ENCODE measurements around the gene TMEM101.

Gene TMEM101

GRCh38 chr17:44002141-44002848 lies 12.5 kb downstream of the TMEM101 start:
- no peak for ATAC-seq
- no peak for TF ChIP-seq ZNF565 (CRISPR knock-in tag; conservative IDR thresholded peaks at IDR 0.05; ENCODE audit: low read depth)
- TF ChIP-seq ZNF70 (CRISPR knock-in tag; IDR thresholded peaks at IDR 0.05): no peak
- TF ChIP-seq ZFP3 (CRISPR knock-in tag; IDR thresholded peaks at IDR 0.05): no peak
- no peak for TF ChIP-seq SNAI2 (CRISPR knock-in tag; IDR thresholded peaks at IDR 0.05)
- TF ChIP-seq BACH2 (CRISPR knock-in tag; IDR thresholded peaks at IDR 0.05; ENCODE audit: borderline replicate concordance): no peak
- no peak for TF ChIP-seq ZNF8 (CRISPR knock-in tag; IDR thresholded peaks at IDR 0.05)
- no peak for TF ChIP-seq OSR1 (CRISPR knock-in tag; IDR thresholded peaks at IDR 0.05)
- TF ChIP-seq CSRNP3 (CRISPR knock-in tag; IDR thresholded peaks at IDR 0.05): no peak
- no peak for TF ChIP-seq ESRRG (CRISPR knock-in tag; IDR thresholded peaks at IDR 0.05)
- TF ChIP-seq RARB (CRISPR knock-in tag; IDR thresholded peaks at IDR 0.05): no peak

- ATAC-seq: no peak
- TF ChIP-seq ARNTL (CRISPR knock-in tag; IDR thresholded peaks at IDR 0.05; ENCODE audit: borderline replicate concordance, low read depth) (no peak), CREB5 (CRISPR knock-in tag; IDR thresholded peaks at IDR 0.05; ENCODE audit: low read depth) (no peak), POU6F1 (CRISPR knock-in tag; IDR thresholded peaks at IDR 0.05; ENCODE audit: borderline replicate concordance, low read depth) (no peak), SNAI2 (CRISPR knock-in tag; IDR thresholded peaks at IDR 0.05) (no peak), CSRNP3 (CRISPR knock-in tag; IDR thresholded peaks at IDR 0.05) (no peak), ZNF565 (CRISPR knock-in tag; conservative IDR thresholded peaks at IDR 0.05; ENCODE audit: low read depth) (no peak)
Measured at GRCh38 chr17:44001461-44001920, 13.3 kb downstream of the TMEM101 start.

GRCh38 chr17:44000871-44001460 lies 13.8 kb downstream of the TMEM101 start:
- ATAC-seq: no peak
- no peak for TF ChIP-seq ZC3H10 (CRISPR knock-in tag; IDR thresholded peaks at IDR 0.05)
- no peak for TF ChIP-seq CSRNP3 (CRISPR knock-in tag; IDR thresholded peaks at IDR 0.05)
- TF ChIP-seq ESRRG (CRISPR knock-in tag; IDR thresholded peaks at IDR 0.05): no peak
- no peak for TF ChIP-seq ISL1 (CRISPR knock-in tag; IDR thresholded peaks at IDR 0.05)
- TF ChIP-seq ZNF565 (CRISPR knock-in tag; conservative IDR thresholded peaks at IDR 0.05; ENCODE audit: low read depth): no peak
- TF ChIP-seq ZNF70 (CRISPR knock-in tag; IDR thresholded peaks at IDR 0.05): no peak
- TF ChIP-seq PATZ1 (CRISPR knock-in tag; IDR thresholded peaks at IDR 0.05; ENCODE audit: borderline replicate concordance): no peak
- no peak for TF ChIP-seq ZFP3 (CRISPR knock-in tag; IDR thresholded peaks at IDR 0.05)
- no peak for TF ChIP-seq TSHZ2 (CRISPR knock-in tag; IDR thresholded peaks at IDR 0.05)
- TF ChIP-seq TCF4 (CRISPR knock-in tag; IDR thresholded peaks at IDR 0.05; ENCODE audit: borderline replicate concordance): no peak
- TF ChIP-seq RARB (CRISPR knock-in tag; IDR thresholded peaks at IDR 0.05): no peak
- no peak for TF ChIP-seq CREB5 (CRISPR knock-in tag; IDR thresholded peaks at IDR 0.05; ENCODE audit: low read depth)
- no peak for TF ChIP-seq OSR1 (CRISPR knock-in tag; IDR thresholded peaks at IDR 0.05)
- TF ChIP-seq CSDC2 (CRISPR knock-in tag; IDR thresholded peaks at IDR 0.05): no peak
